Measurements from ENCODE around the gene MYL11. TPM values are rescaled to one million over a fixed set of nuclear protein-coding genes. Genes with fewer than 3 reads are reported as not detected.
"Not testable (repeated sequence)": the region's sequence is repeated elsewhere in the genome, so short reads cannot be mapped to it uniquely, and the experiment has no call there.

The MYL11 gene
- not detected for total RNA-seq

DNA sequence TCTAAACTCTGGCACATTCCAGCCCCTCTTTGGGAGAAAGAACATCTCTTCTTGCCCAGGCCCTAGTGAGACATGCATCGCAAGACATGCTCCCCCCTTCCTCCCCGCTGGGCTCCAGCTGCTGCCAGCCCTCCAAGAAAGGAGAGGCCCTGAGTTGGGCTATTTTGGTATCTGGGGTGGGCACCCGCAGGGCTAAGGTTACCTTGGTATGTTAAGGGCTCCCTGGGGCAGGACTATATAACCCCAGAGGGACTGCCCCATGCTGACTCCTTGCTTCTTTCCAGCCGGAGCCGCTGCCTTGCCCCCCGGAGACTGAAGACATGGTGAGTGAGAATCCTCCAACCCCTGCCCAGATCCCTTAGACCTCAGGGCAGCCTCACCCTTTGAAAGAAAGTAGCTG is at the start of gene MYL11:
Gene MYL11, plus strand, starts transcription at position 265 of the 400 bp plus-strand sequence. Its CDS starts 56 bp downstream, at position 321.
- H3K27ac Mint-ChIP-seq, result peak within 1 kb of the TSS; percentile 73
- H3K9me3 Mint-ChIP-seq, result no peaks in the 10 kb centered on the region
- peaks cover 43% of the 10 kb centered on the region for H3K4me1 Mint-ChIP-seq
- ChIA-PET CTCF (interaction anchor here (0.6 to 1.0 kb wide), 2 partner anchors 21 to 117 kb away, joined by 3 to 4 read pairs; partner anchors contain the start of gene ZNF48), POLR2A (interaction anchor here (0.6 kb wide), 1 partner anchor 276 kb away, joined by 5 read pairs; the partner anchor contains the start of gene PRR14)
- no peaks in the 10 kb centered on the region for H3K27me3 Mint-ChIP-seq
- no peak for DNase-seq
- no peak within 1 kb of the TSS for H3K4me3 Mint-ChIP-seq
- peaks cover 20% of the 10 kb centered on the region for H3K36me3 Mint-ChIP-seq (ENCODE audit: low read depth)

DNA sequence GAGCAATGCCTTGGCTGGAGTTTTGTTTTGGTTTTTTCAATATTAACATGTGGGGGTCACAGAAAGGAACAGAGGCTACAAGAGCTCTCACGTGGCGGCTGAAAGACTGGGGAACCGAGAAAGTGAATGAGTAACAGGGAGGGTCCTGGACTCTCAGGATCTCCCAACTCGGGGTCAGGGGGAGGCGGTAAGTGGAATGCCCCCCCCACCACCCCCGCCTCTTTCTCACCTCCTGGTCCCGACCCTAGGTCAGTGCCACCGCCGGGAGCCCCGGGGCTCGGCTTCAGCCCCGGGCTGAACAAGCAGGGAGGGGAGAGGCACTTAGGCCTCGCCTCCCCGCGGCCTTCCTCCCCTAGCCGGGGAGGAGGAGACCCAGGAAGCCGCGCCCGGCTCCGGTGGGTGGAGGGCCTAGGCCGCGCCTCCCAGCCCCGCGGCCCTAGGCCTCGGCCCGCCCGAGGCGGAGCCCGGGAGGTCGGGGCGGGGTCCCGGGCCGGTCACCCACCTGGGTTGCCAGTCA is 40.1 kb upstream of the MYL11 start:
- Mint-ChIP-seq H3K4me1 (peaks cover 21% of the 10 kb centered on the region), H3K4me3 (peak overlapping the region; percentile 92), H3K27ac (peak overlapping the region; percentile 83)
- not testable (repeated sequence) for H3K27me3 Mint-ChIP-seq; H3K9me3 Mint-ChIP-seq; H3K36me3 Mint-ChIP-seq (ENCODE audit: low read depth)
- POLR2A ChIA-PET, result interaction anchor here (1.2 kb wide), 1 partner anchor 73 kb away, joined by 5 read pairs; the partner anchor contains the start of gene ZNF771
- CTCF ChIA-PET, result interaction anchor here (0.6 to 1.7 kb wide), 2 partner anchors 48 to 56 kb away, joined by 3 to 6 read pairs; no protein-coding TSS in a partner anchor
- DNase-seq, result peak; percentile 87

- ChIA-PET CTCF (interaction anchor here (0.6 to 1.7 kb wide), 2 partner anchors 48 to 55 kb away, joined by 3 to 6 read pairs; no protein-coding TSS in a partner anchor), POLR2A (interaction anchor here (0.6 to 1.2 kb wide), 3 partner anchors 29 to 75 kb away, joined by 3 to 5 read pairs (median 4); partner anchors contain the start of gene ZNF771)
- not testable (repeated sequence) for H3K9me3 Mint-ChIP-seq; H3K36me3 Mint-ChIP-seq (ENCODE audit: low read depth); H3K27me3 Mint-ChIP-seq
- peak overlapping the region; percentile 78 for H3K4me3 Mint-ChIP-seq
- peaks cover 23% of the 10 kb centered on the region for H3K4me1 Mint-ChIP-seq
- peak; percentile 84 for DNase-seq
- H3K27ac Mint-ChIP-seq, result peak overlapping the region; percentile 90
Measured at GRCh38 chr16:30335028-30335597, 39.5 kb upstream of the MYL11 start.

DNA sequence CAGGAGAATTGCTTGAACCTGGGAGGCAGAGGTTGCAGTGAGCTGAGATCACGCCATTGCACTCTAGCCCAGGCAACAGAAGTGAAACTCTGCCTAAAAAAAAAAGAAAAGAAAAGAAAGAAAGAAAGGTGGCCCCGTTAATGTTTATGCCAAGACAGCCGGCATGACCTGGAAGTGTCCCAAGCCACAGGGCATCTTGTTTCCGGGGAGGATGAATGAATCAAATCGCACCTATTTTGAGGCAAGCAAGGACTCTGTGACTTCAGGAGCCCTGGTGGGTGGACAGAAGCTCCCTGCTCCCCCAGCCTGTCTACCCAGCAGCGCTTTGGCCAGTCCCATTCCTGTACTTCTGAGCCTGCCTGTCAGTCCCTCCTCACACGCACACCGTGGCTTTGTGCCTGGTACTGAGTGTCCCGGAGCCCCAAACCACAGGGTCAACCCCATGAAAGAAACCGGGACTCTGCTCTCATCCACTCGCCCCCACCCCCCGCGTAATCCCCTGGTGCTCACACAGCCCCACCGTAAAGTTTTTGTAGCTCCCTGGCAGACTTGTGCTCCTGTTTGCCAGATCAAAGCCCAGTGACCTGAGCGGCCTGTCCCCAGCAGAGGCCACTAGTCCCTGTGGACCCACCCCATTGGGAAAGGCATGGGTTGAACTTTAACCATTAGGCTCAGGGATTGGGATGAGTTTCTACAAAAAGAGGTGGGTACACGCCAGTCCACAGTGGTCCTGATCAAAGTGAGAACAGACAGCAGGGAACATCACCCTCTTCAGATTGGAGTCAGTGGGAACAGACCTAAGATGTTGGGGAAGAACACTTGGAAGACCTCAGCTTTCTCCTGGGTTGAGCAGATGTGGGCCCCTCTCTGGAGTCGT is 38.8 kb upstream of the MYL11 start:
- Mint-ChIP-seq H3K36me3 (ENCODE audit: low read depth) (peaks cover 3% of the 10 kb centered on the region), H3K27me3 (no peaks in the 10 kb centered on the region), H3K4me1 (peaks cover 24% of the 10 kb centered on the region), H3K9me3 (no peaks in the 10 kb centered on the region), H3K27ac (peak overlapping the region; percentile 90), H3K4me3 (peak overlapping the region; percentile 78)
- ChIA-PET POLR2A (interaction anchor here (0.6 to 1.2 kb wide), 3 partner anchors 28 to 74 kb away, joined by 3 to 5 read pairs (median 4); partner anchors contain the start of gene ZNF771), CTCF (interaction anchor here (0.6 to 1.7 kb wide), 4 partner anchors 23 to 1383 kb away, joined by 3 to 6 read pairs (median 4); no protein-coding TSS in a partner anchor)
- DNase-seq, result peak; percentile 34

DNA sequence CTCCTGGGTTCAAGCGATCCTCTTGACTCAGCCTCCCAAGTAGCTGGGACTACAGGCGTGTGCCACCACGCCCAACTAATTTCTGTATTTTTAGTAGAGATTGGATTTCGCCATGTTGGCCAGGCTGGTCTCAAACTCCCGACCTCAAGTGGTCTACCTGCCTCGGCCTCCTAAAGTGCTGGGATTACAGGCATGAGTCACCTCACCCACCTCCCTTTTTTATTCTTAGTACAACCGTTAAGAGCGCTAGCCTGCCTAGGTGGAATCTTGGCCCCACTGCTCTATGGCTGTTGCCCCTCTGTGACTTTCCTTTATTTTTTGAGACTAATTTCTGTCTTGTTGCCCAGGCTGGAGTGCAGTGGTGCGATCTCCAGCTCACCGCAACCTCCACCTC is 36.6 kb upstream of the MYL11 start:
- H3K9me3 Mint-ChIP-seq; H3K27ac Mint-ChIP-seq; H3K36me3 Mint-ChIP-seq (ENCODE audit: low read depth); DNase-seq; CTCF ChIA-PET; H3K4me3 Mint-ChIP-seq; H3K27me3 Mint-ChIP-seq; POLR2A ChIA-PET: not testable (repeated sequence)
- H3K4me1 Mint-ChIP-seq, result peaks cover 22% of the 10 kb centered on the region

DNA sequence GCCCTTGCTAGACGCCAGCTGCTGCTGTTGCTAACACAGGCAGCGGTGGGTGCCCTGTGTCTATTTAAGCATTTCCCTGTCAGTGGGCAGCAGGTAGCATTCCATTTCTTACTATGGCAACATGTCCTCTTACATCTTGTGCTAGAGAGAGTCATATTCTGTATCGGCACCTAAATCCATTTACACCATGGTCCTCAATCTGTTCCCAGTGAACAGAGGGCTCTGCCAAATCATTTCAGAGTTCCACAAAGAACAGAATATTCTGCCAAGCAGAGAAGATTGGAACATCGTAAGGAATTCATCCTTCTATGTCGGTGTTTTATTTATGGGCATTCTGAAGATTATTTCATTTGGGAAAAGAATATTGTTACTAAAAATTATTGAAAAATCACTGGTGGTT is 35.9 kb upstream of the MYL11 start:
- H3K4me3 Mint-ChIP-seq; H3K36me3 Mint-ChIP-seq (ENCODE audit: low read depth); CTCF ChIA-PET; H3K27ac Mint-ChIP-seq; DNase-seq; POLR2A ChIA-PET; H3K27me3 Mint-ChIP-seq; H3K9me3 Mint-ChIP-seq: not testable (repeated sequence)
- peaks cover 22% of the 10 kb centered on the region for H3K4me1 Mint-ChIP-seq

GRCh38 chr16:30340621-30341020 is 34.0 kb upstream of the MYL11 start:
- Mint-ChIP-seq H3K4me1 (peaks cover 19% of the 10 kb centered on the region), H3K27me3 (no peaks in the 10 kb centered on the region), H3K36me3 (ENCODE audit: low read depth) (no peaks in the 10 kb centered on the region), H3K4me3 (no peak overlapping the region), H3K27ac (peak overlapping the region; percentile 78), H3K9me3 (no peaks in the 10 kb centered on the region)
- no peak for DNase-seq
- POLR2A ChIA-PET, result no interaction called here
- CTCF ChIA-PET, result interaction anchor here (1.7 to 1.9 kb wide), 2 partner anchors 30 to 69 kb away, joined by 4 to 7 read pairs; partner anchors contain the start of gene TBC1D10B

- H3K27me3 Mint-ChIP-seq; H3K36me3 Mint-ChIP-seq (ENCODE audit: low read depth); POLR2A ChIA-PET; H3K9me3 Mint-ChIP-seq; DNase-seq; H3K4me3 Mint-ChIP-seq; H3K27ac Mint-ChIP-seq: not testable (repeated sequence)
- CTCF ChIA-PET, result interaction anchor here (0.8 to 1.9 kb wide), 3 partner anchors 15 to 68 kb away, joined by 3 to 7 read pairs (median 4); partner anchors contain the start of gene TBC1D10B
- H3K4me1 Mint-ChIP-seq, result peaks cover 13% of the 10 kb centered on the region
Measured at GRCh38 chr16:30341971-30342370, 32.6 kb upstream of the MYL11 start.

DNA sequence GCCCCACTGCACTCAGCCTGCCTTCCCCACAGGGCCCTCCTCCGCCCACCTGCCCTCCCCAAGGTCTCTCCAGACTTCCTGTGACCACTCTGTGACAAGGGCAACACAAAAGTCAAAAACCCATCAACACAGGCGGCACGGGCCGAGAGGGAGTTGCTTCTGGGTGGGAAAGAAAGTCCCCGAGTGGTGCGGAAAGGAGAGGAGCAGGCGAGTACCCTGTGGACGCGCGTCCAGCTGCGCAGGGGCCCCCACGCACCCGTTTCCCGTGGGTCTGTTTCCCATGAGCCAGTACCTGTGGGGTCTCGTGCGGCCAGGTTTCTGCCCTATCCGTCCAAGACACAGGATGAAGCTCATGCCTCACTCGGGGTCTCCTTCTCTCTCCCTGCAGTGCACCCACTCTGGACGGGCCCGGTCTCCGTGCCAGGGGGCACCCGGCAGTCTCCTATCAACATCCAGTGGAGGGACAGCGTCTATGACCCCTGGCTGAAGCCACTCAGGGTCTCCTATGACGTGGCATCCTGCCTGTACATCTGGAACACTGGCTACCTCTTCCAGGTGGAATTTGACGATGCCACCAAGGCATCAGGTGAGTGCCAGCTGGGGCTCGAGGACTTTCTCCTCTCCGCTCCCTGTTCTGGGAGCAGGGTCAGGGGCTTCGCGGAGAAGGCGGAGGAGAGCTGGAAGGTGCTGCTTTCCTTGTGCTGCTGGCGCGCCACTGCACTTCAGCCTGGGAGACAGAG is 31.7 kb upstream of the MYL11 start:
- peaks cover 13% of the 10 kb centered on the region for H3K4me1 Mint-ChIP-seq
- no peak overlapping the region for H3K4me3 Mint-ChIP-seq
- no peaks in the 10 kb centered on the region for H3K27me3 Mint-ChIP-seq
- H3K36me3 Mint-ChIP-seq (ENCODE audit: low read depth), result no peaks in the 10 kb centered on the region
- no peak overlapping the region for H3K27ac Mint-ChIP-seq
- no peak for DNase-seq
- no peaks in the 10 kb centered on the region for H3K9me3 Mint-ChIP-seq
- ChIA-PET POLR2A (no interaction called here), CTCF (interaction anchor here (0.6 to 2.1 kb wide), 4 partner anchors 12 to 300 kb away, joined by 3 to 8 read pairs (median 4); partner anchors contain the start of genes CD2BP2 and TBC1D10B)

GRCh38 chr16:30343491-30343820 is 31.1 kb upstream of the MYL11 start:
- CTCF ChIA-PET, result interaction anchor here (0.6 to 2.1 kb wide), 3 partner anchors 11 to 299 kb away, joined by 3 to 8 read pairs (median 4); partner anchors contain the start of gene CD2BP2
- H3K9me3 Mint-ChIP-seq; POLR2A ChIA-PET; H3K4me3 Mint-ChIP-seq; H3K36me3 Mint-ChIP-seq (ENCODE audit: low read depth); H3K27me3 Mint-ChIP-seq; H3K27ac Mint-ChIP-seq; DNase-seq: not testable (repeated sequence)
- H3K4me1 Mint-ChIP-seq, result peaks cover 13% of the 10 kb centered on the region

DNA sequence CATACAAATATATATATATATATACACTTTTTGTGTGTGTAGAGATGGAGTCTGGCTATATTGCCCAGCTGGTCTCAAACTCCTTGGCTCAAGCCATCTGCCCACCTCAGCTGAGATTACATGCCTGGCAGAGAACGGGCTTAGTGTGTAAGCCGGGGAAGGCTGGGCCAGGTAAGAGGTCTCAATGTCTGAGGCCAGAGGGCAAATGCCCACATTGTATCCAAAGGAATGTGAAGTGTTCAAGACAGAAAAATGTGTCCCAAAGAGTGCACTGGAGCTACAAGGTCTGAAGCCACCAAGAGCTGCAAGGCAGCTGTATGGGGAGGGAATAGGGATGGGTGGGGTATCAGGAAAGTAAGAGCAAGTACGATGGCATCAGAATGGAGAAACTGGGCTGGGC is 28.3 kb upstream of the MYL11 start:
- DNase-seq, result no peak
- no peaks in the 10 kb centered on the region for H3K27me3 Mint-ChIP-seq
- H3K9me3 Mint-ChIP-seq, result no peaks in the 10 kb centered on the region
- H3K27ac Mint-ChIP-seq, result no peak overlapping the region
- CTCF ChIA-PET, result interaction anchor here (1.2 kb wide), 1 partner anchor 30 kb away, joined by 4 read pairs; no protein-coding TSS in a partner anchor
- H3K36me3 Mint-ChIP-seq (ENCODE audit: low read depth), result peaks cover 19% of the 10 kb centered on the region
- no peak overlapping the region for H3K4me3 Mint-ChIP-seq
- POLR2A ChIA-PET, result no interaction called here
- H3K4me1 Mint-ChIP-seq, result peaks cover 13% of the 10 kb centered on the region

- H3K4me1 Mint-ChIP-seq, result peaks cover 15% of the 10 kb centered on the region
- no peak overlapping the region for H3K27ac Mint-ChIP-seq
- H3K36me3 Mint-ChIP-seq (ENCODE audit: low read depth), result peaks cover 34% of the 10 kb centered on the region
- H3K9me3 Mint-ChIP-seq, result no peaks in the 10 kb centered on the region
- ChIA-PET POLR2A (no interaction called here), CTCF (interaction anchor here (0.6 to 1.8 kb wide), 3 partner anchors 62 to 230 kb away, joined by 3 to 5 read pairs (median 5); no protein-coding TSS in a partner anchor)
- no peak overlapping the region for H3K4me3 Mint-ChIP-seq
- DNase-seq, result no peak
- no peaks in the 10 kb centered on the region for H3K27me3 Mint-ChIP-seq
Measured at GRCh38 chr16:30348113-30348512, 26.5 kb upstream of the MYL11 start.

Data from activated CD4-positive, alpha-beta T cell treated with anti-CD3 and anti-CD28 coated beads, Interleukin-2, amount 10 ng/mL, durations not matched to agents 7 days and 5 days (primary cell).